ENCODE results near the gene CORO2A. TPM values are rescaled to one million over a fixed set of nuclear protein-coding genes. Genes with fewer than 3 reads are reported as not detected.

The CORO2A gene
- total and polyA plus RNA-seq, 2 of the 4 experiments (the other 2 are of a cell fraction) = 1.9 to 2.2 TPM

GRCh38 chr9:98148486-98148885, 44.0 kb downstream of the CORO2A start:
- no peak for ATAC-seq (ENCODE audit: low read depth)
- Histone ChIP-seq H3K9me3 (ENCODE audit: control insufficient read depth, insufficient read depth, low read length) (no peaks in the 10 kb centered on the region), H3K18ac (ENCODE audit: low read depth, low read length) (no peak overlapping the region), H4K5ac (ENCODE audit: low read depth, low read length) (no peak overlapping the region), H3K56ac (ENCODE audit: extremely low read depth, insufficient read depth, low read length) (no peak overlapping the region), H3K79me1 (ENCODE audit: low read depth in 1 of 2, low read length in 2 of 2) (no peaks in the 10 kb centered on the region), H3K27me3 (ENCODE audit: control insufficient read depth, insufficient read depth, low read length) (no peaks in the 10 kb centered on the region), H3K14ac (replicated peaks; ENCODE audit: low read depth, low read length) (no peak overlapping the region), H3K23ac (ENCODE audit: low read depth, low read length) (no peak overlapping the region), H2AK5ac (ENCODE audit: low read depth, low read length) (no peak overlapping the region), H2BK15ac (ENCODE audit: low read depth, low read length) (no peak overlapping the region), H3K9me1 (ENCODE audit: insufficient read depth, low read length) (no peaks in the 10 kb centered on the region; the same call in 1 of the 2 replicates), H3K9ac (ENCODE audit: low read depth, low read length) (no peak overlapping the region), H2AFZ (replicated peaks; ENCODE audit: low read length, poor library complexity) (no peak overlapping the region), H4K20me1 (ENCODE audit: insufficient read depth, low read length) (no peaks in the 10 kb centered on the region), H3K4me1 (ENCODE audit: control insufficient read depth, insufficient read depth, low read length) (peaks cover 6% of the 10 kb centered on the region; the same call in 1 of the 2 replicates), H4K91ac (ENCODE audit: insufficient read depth, low read depth, low read length) (no peak overlapping the region), H2AK9ac (replicated peaks; ENCODE audit: low read depth, low read length, poor library complexity) (no peak overlapping the region), H3K4ac (ENCODE audit: low read depth, low read length) (no peak overlapping the region), H3K27ac (ENCODE audit: insufficient read depth, low read length) (no peak overlapping the region), H4K8ac (ENCODE audit: low read depth in 2 of 2, low read length in 2 of 2) (no peak overlapping the region), H2BK20ac (ENCODE audit: low read depth, low read length) (no peak overlapping the region), H2BK120ac (ENCODE audit: low read depth, low read length) (no peak overlapping the region), H2BK5ac (ENCODE audit: low read depth, low read length, poor library complexity, severe bottlenecking) (no peak overlapping the region), H3K36me3 (ENCODE audit: control insufficient read depth, insufficient read depth, low read length) (no peaks in the 10 kb centered on the region), H3K4me3 (ENCODE audit: insufficient read depth, low read depth, low read length) (no peak overlapping the region), H3K4me2 (ENCODE audit: low read depth, low read length) (no peak overlapping the region)
- BruUV-seq (replicated peaks) = no TSS peak
- no CpG with 5 or more reads among the region's 2 CpGs for WGBS, 2 experiments (ENCODE audit: extremely low coverage in 2 of 2, insufficient read length in 1 of 2)
- TF ChIP-seq MAFK (IDR thresholded peaks at IDR 0.05; ENCODE audit: low read depth, low read length) (no peak), BHLHE40 (IDR thresholded peaks at IDR 0.05; ENCODE audit: low read depth, low read length) (no peak), RAD21 (IDR thresholded peaks at IDR 0.05; ENCODE audit: low read length) (no peak), FOS (IDR thresholded peaks at IDR 0.05; ENCODE audit: low read depth, low read length) (no peak), MXI1 (IDR thresholded peaks at IDR 0.05; ENCODE audit: borderline replicate concordance, low read depth, low read length) (no peak), CEBPB (IDR thresholded peaks at IDR 0.05; ENCODE audit: low read depth, low read length) (no peak), NFE2L2 (IDR thresholded peaks at IDR 0.05; ENCODE audit: low read depth, low read length) (no peak), MAZ (IDR thresholded peaks at IDR 0.05; ENCODE audit: borderline replicate concordance, low read depth, low read length) (no peak), RFX5 (IDR thresholded peaks at IDR 0.05; ENCODE audit: low read depth, low read length) (no peak), USF2 (IDR thresholded peaks at IDR 0.05; ENCODE audit: low read depth, low read length) (no peak), SMC3 (IDR thresholded peaks at IDR 0.05; ENCODE audit: low read depth, low read length) (no peak)
- dilution Hi-C loops (cut with HindIII; ENCODE audit: low sequenced_read_pairs, unreplicated experiment) (no loop called here), in situ Hi-C loops (cut with MboI; ENCODE audit: low sequenced_read_pairs) (no loop called here), intact Hi-C loops (cut with micrococcal nuclease) (no loop called here)
- POLR2A ChIA-PET (ENCODE audit: unreplicated experiment) = no interaction called here
- CTCF ChIA-PET = no interaction called here
- no peak for DNase-seq

All from IMR-90 (cell line).